GM12891 (cell line): Measurements from ENCODE around the gene ZDHHC9.
A peak's percentile ranks its signal among the peaks of the same experiment; 100 is the strongest.

Experiments
- DNase-seq: peaks from one replicate; pipeline ENCODE4 v3.0.0; 2011; ENCODE audit warnings: low spot score; ENCODE audit not compliant: insufficient read length
- FAIRE-seq: peaks from 2 replicates; lab custom pipeline; 2011; peaks lifted over from hg19 to GRCh38; lab: Jason Lieb, UNC
- PAX5 ChIP-seq: IDR thresholded peaks from 2 replicates; pipeline ENCODE4 v1.6.1; 2011; ENCODE audit warnings: low read length, moderate library complexity, mild to moderate bottlenecking; ENCODE audit not compliant: insufficient read depth, severe bottlenecking
- POLR2A ChIP-seq: IDR thresholded peaks from 2 replicates; pipeline ENCODE4 v1.6.1; 2011; ENCODE audit warnings: low read depth, low read length, control low read depth
- POLR2AphosphoS5 ChIP-seq: IDR thresholded peaks from 2 replicates; pipeline ENCODE4 v1.6.1; 2011; ENCODE audit warnings: low read depth, low read length, control low read depth
- POU2F2 ChIP-seq: IDR thresholded peaks from 2 replicates; pipeline ENCODE4 v1.6.1; 2011; ENCODE audit warnings: low read depth, mild to moderate bottlenecking, control low read depth, low read length, moderate library complexity
- SPI1 ChIP-seq: IDR thresholded peaks from 2 replicates; pipeline ENCODE4 v1.6.1; 2011; ENCODE audit warnings: low read depth, low read length, control low read depth
- TAF1 ChIP-seq: IDR thresholded peaks from 2 replicates; pipeline ENCODE4 v1.6.1; 2011; ENCODE audit warnings: low read depth, low read length, control low read depth

Gene ZDHHC9

DNA sequence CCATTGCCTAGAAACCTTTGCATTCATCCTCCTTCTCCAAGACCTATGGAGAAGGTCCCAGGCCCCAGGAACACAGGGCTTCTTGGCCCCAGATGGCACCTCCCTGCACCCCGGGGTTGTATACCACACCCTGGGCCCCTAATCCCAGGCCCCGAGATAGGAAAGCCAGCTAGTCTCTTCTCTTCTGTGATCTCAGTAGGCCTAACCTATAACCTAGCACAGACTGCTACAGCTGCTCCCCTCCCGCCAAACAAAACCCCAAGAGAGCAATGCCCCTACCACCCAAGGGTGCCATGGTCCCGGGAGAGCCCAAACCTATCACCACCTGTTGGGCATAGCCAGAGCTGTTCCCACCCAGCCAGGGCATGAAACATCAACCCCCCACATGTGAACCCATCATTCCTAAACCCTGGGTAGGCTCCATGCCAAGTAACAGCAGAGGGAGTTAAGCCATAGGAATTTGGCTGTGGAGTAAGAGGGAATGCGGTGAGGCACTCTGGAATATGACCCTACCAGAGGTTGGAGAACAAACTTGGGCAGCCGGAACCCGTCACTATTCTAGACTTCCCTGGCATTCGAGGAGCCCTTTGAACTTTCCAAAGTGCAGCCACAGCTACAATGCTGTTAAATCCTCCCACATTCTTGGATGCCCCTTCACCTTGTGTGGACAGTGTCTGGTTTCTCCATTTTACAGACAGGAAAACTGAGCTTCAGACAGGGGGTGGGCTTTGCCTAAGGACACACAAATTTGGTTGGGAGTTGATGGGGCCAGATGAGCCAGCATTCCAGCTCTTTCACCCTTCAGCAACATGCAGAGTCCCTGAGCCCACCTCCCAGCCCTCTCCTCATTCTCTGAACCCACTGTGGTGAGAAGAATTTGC is 74.9 kb downstream of the ZDHHC9 start:
- DNase-seq (no peak), FAIRE-seq (no peak)
- TF ChIP-seq POLR2A (no peak), SPI1 (no peak), POU2F2 (no peak), PAX5 (no peak), TAF1 (no peak), POLR2AphosphoS5 (no peak)

DNA sequence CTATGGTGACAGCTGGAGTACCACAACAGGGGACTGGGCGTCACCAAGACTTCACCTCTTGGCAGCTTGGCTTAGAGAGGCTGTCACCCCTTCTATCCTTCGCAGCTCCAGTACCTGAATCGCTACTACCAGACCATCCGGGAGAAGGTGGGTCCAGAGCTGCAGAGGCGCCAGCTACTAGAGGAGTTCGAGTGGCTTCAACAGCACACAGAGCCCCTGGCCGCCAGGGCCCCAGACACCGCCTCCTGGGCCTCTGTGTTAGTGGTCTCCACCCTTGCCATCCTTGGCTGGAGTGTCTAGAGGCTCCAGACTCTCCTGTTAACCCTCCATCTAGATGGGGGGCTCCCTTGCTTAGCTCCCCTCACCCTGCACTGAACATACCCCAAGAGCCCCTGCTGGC is 75.5 kb downstream of the ZDHHC9 start:
- peak; percentile 5 for FAIRE-seq
- no peak for DNase-seq
- no peak for TF ChIP-seq PAX5
- no peak for TF ChIP-seq SPI1
- no peak for TF ChIP-seq POLR2A
- no peak for TF ChIP-seq TAF1
- TF ChIP-seq POLR2AphosphoS5: no peak
- no peak for TF ChIP-seq POU2F2

DNA sequence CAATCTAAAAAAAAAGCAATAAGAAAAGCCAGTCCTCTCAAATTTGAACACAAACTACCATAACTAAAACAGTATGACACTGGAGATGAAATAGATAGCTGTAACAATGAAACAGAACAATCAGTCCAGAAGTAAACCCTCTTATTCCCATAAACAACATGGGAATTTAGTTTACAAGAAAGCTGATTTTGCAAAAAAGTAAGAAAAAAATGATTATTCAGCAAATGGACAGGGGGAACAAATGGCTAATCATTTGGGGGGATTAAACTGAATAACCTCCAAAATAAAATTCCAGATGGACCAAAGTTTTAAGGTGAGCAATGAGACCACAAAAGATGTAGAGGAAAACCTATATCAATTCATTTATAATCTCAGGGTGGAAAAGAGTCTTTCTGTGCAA is 80.0 kb downstream of the ZDHHC9 start:
- no peak for FAIRE-seq
- TF ChIP-seq TAF1: no peak
- TF ChIP-seq POU2F2: no peak
- no peak for TF ChIP-seq POLR2AphosphoS5
- no peak for TF ChIP-seq PAX5
- TF ChIP-seq SPI1: no peak
- no peak for DNase-seq

DNA sequence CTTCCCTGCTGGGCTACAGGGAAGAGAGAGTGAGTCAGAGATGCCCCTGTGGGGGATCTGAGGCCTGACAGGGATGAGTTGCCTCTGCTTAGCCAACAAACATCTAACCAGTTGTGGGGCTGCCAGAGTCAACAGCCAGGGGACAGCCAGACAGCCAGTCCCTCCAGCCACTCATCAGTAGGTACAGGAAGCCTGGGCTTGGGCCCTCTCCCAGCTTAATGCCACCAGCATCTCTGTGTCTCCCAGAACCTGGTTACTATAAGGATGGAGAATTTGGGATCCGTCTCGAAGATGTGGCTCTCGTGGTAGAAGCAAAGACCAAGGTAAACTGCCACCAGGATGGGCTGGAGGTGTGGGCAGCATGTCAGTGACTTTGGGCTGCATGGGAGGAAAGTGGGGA is 81.2 kb downstream of the ZDHHC9 start:
- FAIRE-seq (no peak), DNase-seq (no peak)
- TF ChIP-seq POLR2AphosphoS5 (no peak), POU2F2 (no peak), POLR2A (no peak), TAF1 (no peak), SPI1 (no peak), PAX5 (no peak)

- TF ChIP-seq POLR2A: no peak
- no peak for TF ChIP-seq POLR2AphosphoS5
- no peak for TF ChIP-seq PAX5
- no peak for TF ChIP-seq POU2F2
- TF ChIP-seq SPI1: no peak
- no peak for TF ChIP-seq TAF1
- no peak for FAIRE-seq
- DNase-seq: no peak
Measured at GRCh38 chrX:129761596-129761995, 82.1 kb downstream of the ZDHHC9 start.

DNA sequence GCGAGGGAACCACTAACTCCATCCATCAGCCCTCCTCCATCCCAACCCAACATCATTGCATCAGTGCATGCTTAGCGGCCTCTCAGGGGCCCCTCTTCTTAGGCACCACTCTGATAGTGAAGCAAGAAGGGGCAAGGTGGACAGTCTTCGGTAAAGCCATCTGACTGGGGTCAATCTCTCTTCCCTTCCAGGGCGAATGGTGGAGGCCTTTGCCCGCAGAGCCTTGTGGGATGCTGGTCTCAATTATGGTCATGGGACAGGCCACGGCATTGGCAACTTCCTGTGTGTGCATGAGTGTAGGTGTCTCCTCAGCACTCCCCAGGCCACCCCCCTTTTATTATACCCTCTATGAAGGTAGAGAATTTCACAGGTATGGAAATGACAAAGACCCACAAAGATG is 82.7 kb downstream of the ZDHHC9 start:
- DNase-seq (no peak), FAIRE-seq (peak; percentile 35)
- TF ChIP-seq POLR2AphosphoS5 (no peak), POU2F2 (no peak), PAX5 (no peak), SPI1 (no peak), POLR2A (no peak), TAF1 (no peak)

GRCh38 chrX:129760155-129760554 is 83.5 kb downstream of the ZDHHC9 start:
- FAIRE-seq (no peak), DNase-seq (no peak)
- no peak for TF ChIP-seq POU2F2
- no peak for TF ChIP-seq POLR2A
- no peak for TF ChIP-seq POLR2AphosphoS5
- no peak for TF ChIP-seq PAX5

GRCh38 chrX:129759576-129760061 is 84.1 kb downstream of the ZDHHC9 start:
- FAIRE-seq: no peak
- DNase-seq: no peak
- TF ChIP-seq POLR2A (no peak), PAX5 (no peak), TAF1 (no peak), POU2F2 (no peak), POLR2AphosphoS5 (no peak), SPI1 (no peak)

DNA sequence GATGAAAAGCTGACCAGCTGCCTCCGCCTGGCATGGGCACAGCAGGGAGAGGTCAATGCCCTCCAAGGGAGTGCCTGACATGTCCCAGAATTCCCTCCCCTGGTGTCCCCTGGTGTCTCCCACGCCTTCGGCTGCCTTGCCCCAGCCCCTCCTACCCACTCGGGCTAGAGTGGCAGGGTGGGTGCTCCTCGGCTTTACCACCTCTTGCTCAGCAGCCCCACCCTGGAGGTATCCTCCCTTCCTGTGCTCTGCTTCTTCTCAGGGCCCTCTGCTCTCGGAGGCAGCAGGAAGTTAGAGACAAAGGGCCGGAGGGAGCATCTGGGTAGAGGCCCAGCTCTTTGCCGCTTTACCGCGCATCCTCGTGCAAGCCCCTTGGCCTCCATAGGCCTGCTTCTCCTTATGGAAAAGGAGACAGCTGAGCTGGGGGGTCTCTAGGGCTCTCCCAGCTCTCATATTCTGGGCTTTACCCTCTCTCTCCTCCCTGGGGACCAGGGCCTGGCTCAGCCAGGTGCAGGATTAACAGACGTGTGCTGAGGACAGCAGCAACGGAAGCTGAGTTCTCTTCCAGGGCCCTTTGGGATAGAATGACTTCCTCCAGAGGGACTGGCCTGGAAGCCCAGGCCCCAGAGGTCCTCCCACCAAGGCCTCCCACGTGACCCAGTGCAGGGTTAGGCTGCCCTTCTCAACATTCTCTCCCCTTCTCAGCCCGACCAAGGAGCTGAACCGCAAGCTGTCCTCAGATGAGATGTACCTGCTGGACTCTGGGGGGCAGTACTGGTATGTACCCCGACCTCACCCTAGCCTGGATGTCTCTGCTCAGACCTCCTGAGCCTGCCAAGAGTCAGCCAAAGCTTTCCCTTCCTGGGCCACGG is 87.7 kb downstream of the ZDHHC9 start:
- FAIRE-seq: peak; percentile 95
- DNase-seq: no peak

More for the DNA sequence above, 87.7 kb downstream of the ZDHHC9 start:
- no peak for TF ChIP-seq POLR2A
- no peak for TF ChIP-seq SPI1
- TF ChIP-seq POU2F2: no peak
- TF ChIP-seq TAF1: no peak
- no peak for TF ChIP-seq PAX5
- no peak for TF ChIP-seq POLR2AphosphoS5
